Glutamatergic neuron (in vitro differentiated cells): ENCODE data around the gene IRGC. TPM values are rescaled to one million over a fixed set of nuclear protein-coding genes. Genes with fewer than 3 reads are reported as not detected.

Experiments
- DNase-seq: peaks from one replicate; pipeline ENCODE4 v3.0.0; 2022
- H3K27ac Mint-ChIP-seq: one replicate; pipeline ENCODE4 v1.8.0; 2020; ENCODE audit warnings: mild to moderate bottlenecking, mixed read lengths, inconsistent platforms; ENCODE audit not compliant: unreplicated experiment
- H3K27me3 Mint-ChIP-seq: one replicate; pipeline ENCODE4 v1.8.0; 2020; ENCODE audit warnings: mild to moderate bottlenecking, moderate library complexity, mixed read lengths, inconsistent platforms; ENCODE audit not compliant: unreplicated experiment
- H3K36me3 Mint-ChIP-seq: one replicate; pipeline ENCODE4 v1.8.0; 2020; ENCODE audit warnings: mild to moderate bottlenecking, mixed read lengths, inconsistent platforms; ENCODE audit not compliant: unreplicated experiment
- H3K4me1 Mint-ChIP-seq: one replicate; pipeline ENCODE4 v1.8.0; 2020; ENCODE audit warnings: mild to moderate bottlenecking, low read depth, mixed read lengths, inconsistent platforms; ENCODE audit not compliant: unreplicated experiment
- H3K4me3 Mint-ChIP-seq: one replicate; pipeline ENCODE4 v1.8.0; 2020; ENCODE audit warnings: mild to moderate bottlenecking, mixed read lengths, inconsistent platforms; ENCODE audit not compliant: unreplicated experiment
- H3K9me3 Mint-ChIP-seq: one replicate; pipeline ENCODE4 v1.8.0; 2020; ENCODE audit warnings: mild to moderate bottlenecking, moderate library complexity, mixed read lengths, inconsistent platforms; ENCODE audit not compliant: unreplicated experiment
- total RNA-seq: library from RNA; stranded (reverse); fragmentation: NEBNext Ultra II Directional; extraction: Animal tissue kit (Norgen Biotek cat#: 25700); gene quantifications from one replicate; pipeline ENCODE4 v1.2.1, GENCODE V29; 2021; ENCODE audit not compliant: unreplicated experiment
- TF ChIP-seq, protein P1 (sequence below): fragments of 200-600 bp; sonication (generic); IDR thresholded peaks from one replicate; pipeline ENCODE4 v1.5.0; 2021; ENCODE audit not compliant: partially characterized antibody, unreplicated experiment

Gene IRGC
- total RNA-seq, 1 donor from 2014 or later: not detected

DNA sequence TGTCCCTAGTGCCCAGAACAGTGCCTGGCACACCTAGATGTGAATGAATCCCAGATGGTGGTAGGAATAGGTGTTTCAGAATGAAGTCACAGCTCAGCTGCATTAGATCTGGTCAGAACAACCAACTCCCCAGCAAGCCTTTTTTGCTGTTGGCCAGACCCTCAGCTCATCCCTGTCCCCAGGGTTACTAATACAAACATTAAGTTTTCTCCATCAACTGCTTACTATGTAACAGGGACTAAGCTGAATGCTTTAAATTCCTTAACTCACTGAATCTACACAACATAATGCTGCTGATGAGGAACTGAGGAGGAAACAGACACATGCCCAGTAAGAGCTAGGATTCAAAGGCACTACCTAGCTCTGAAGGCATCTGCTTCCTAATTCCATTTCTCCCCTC, 20.1 kb downstream of the IRGC start:
- peaks cover 1% of the 10 kb centered on the region for H3K9me3 Mint-ChIP-seq

DNA sequence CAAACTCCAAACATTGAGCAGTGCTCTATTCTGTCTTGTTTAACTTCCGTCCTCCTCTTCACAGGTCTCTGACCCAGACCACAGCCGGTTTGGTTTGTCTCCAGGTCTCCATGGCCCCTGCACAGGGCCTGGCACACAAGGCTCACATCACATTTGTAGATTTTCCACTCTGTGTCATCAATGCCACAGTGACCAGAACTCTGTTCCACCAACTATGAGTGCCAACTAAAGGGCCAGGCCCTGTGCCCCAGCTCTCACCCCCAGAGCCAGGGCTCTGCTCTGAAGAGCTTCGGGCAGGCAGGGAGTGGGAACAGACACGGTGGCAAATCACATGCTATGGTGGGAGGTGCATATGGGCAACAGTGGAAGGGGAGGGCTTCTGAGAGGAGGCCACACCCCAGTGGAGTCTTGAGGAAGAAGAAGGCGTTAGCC, 22.9 kb downstream of the IRGC start:
- H3K9me3 Mint-ChIP-seq: peaks cover 3% of the 10 kb centered on the region
- H3K27ac Mint-ChIP-seq: no peak overlapping the region

More for the DNA sequence above, 20.1 kb downstream of the IRGC start:
- peaks cover 7% of the 10 kb centered on the region for H3K36me3 Mint-ChIP-seq
- no peak overlapping the region for H3K4me3 Mint-ChIP-seq
- H3K27ac Mint-ChIP-seq: no peak overlapping the region
- TF ChIP-seq, protein P1, sequence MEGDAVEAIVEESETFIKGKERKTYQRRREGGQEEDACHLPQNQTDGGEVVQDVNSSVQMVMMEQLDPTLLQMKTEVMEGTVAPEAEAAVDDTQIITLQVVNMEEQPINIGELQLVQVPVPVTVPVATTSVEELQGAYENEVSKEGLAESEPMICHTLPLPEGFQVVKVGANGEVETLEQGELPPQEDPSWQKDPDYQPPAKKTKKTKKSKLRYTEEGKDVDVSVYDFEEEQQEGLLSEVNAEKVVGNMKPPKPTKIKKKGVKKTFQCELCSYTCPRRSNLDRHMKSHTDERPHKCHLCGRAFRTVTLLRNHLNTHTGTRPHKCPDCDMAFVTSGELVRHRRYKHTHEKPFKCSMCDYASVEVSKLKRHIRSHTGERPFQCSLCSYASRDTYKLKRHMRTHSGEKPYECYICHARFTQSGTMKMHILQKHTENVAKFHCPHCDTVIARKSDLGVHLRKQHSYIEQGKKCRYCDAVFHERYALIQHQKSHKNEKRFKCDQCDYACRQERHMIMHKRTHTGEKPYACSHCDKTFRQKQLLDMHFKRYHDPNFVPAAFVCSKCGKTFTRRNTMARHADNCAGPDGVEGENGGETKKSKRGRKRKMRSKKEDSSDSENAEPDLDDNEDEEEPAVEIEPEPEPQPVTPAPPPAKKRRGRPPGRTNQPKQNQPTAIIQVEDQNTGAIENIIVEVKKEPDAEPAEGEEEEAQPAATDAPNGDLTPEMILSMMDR: no peak
- DNase-seq: no peak
- no peaks in the 10 kb centered on the region for H3K4me1 Mint-ChIP-seq
- H3K27me3 Mint-ChIP-seq: peaks cover 2% of the 10 kb centered on the region

DNA sequence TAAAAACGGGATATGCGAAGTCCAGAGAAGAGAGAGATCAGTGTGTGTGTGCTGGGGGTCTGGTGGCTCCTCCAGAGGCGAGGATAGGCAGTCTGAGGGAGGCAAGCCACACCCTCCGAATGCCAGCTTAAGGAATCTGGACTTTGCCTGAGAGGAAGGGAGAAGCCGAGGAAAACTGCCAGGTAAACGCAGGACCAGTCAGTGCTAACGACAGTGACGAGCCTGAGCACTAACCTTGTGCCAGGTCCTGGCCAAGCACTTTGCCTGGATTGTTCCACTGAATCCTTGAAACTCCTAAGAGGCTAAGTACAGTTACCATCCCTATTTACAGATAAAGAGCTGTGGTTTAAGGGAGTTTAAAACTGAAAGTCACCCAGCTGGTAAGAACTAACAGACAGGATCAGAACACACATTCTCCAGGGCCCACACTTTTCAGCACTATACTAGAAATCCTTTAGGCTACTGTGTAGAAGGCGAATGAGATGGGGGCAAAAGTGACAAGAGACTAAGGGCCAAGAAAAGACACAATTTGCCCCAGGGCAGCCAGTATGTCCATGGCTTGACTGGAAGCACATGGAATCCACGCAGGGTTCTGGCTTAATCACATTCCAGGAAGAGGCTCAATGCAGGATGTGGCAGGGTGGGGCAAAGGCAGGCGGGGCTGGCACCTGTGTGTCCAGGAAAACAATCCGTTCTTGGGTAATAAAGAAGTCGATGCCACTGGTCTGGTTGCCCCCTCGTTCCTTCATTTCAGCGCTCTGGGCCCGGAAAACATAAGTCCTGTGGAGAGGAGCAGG, 23.8 kb downstream of the IRGC start:
- peaks cover 4% of the 10 kb centered on the region for H3K36me3 Mint-ChIP-seq
- peaks cover 3% of the 10 kb centered on the region for H3K9me3 Mint-ChIP-seq
- H3K27me3 Mint-ChIP-seq: no peaks in the 10 kb centered on the region
- no peaks in the 10 kb centered on the region for H3K4me1 Mint-ChIP-seq
- no peak overlapping the region for H3K4me3 Mint-ChIP-seq
- H3K27ac Mint-ChIP-seq: no peak overlapping the region
- TF ChIP-seq, protein P1: no peak
- DNase-seq: no peak

More for the DNA sequence above, 22.9 kb downstream of the IRGC start:
- H3K27me3 Mint-ChIP-seq: no peaks in the 10 kb centered on the region
- no peak overlapping the region for H3K4me3 Mint-ChIP-seq
- no peaks in the 10 kb centered on the region for H3K4me1 Mint-ChIP-seq
- peaks cover 1% of the 10 kb centered on the region for H3K36me3 Mint-ChIP-seq
- DNase-seq: no peak
- TF ChIP-seq, protein P1: no peak

DNA sequence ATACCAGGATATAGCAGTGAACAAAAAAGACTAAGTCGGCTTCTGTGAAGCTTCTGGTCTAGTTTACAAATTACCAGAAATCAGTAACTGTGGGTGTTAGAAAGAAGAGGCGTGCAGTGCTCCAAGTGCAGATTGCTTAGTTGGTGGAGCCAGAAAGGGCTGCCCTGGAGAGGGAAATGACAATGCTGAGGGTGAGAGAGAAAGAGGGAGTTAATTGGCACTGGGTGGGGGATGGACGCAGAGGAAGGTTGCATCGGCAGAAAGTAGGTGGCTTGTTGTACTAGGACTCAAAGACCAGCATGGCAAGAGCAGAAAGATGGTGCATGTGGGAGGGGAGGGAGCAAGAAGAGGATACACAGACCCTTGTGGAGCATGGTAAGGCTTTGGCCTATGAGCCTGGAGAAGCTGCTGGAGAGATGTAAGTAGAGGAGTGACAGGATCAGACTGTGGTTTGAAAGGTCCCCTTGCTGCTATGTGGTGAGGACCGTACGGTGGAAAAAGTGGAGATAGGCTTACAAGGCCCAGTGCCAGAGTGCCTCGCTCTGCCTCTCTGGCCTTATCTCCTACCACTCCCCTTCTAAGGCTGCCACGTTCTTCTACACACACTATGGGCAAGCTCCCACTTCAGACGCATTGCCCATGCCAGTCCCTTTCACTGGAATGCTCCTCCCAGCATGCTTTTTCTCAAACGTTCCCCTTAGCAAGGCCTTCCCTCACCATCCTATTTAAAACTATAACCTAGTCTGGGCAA, 25.4 kb downstream of the IRGC start:
- H3K4me3 Mint-ChIP-seq: no peak overlapping the region
- peaks cover 4% of the 10 kb centered on the region for H3K36me3 Mint-ChIP-seq
- no peak for DNase-seq
- H3K27me3 Mint-ChIP-seq: peaks cover under 1% of the 10 kb centered on the region
- TF ChIP-seq, protein P1: no peak
- no peak overlapping the region for H3K27ac Mint-ChIP-seq
- peaks cover 3% of the 10 kb centered on the region for H3K9me3 Mint-ChIP-seq
- H3K4me1 Mint-ChIP-seq: no peaks in the 10 kb centered on the region

DNA sequence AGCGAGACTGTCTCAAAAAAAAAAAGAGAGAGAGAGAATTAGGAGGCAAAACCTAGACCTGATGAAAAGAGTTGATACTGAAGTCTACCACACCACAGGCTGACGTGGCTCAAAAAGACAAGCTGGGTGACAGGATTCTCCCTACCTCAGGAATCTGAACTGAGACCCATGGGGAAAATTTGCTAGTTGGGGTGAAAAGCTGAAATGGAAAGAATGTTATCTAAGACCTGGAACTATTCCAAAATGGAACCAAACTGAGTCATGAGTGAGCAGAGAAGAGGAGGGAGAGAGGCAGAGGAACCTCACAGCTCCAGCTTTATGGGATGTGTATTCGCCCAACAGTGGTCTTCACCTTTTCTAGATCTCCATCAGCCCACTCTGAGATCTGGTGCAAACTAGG, 27.2 kb downstream of the IRGC start:
- Mint-ChIP-seq H3K27ac (no peak overlapping the region), H3K36me3 (peaks cover 8% of the 10 kb centered on the region), H3K9me3 (peaks cover 4% of the 10 kb centered on the region), H3K27me3 (peaks cover 8% of the 10 kb centered on the region), H3K4me3 (no peak overlapping the region), H3K4me1 (no peaks in the 10 kb centered on the region)
- no peak for DNase-seq
- TF ChIP-seq, protein P1: no peak
